Measurements from ENCODE around the gene EPB41L1.

DNA sequence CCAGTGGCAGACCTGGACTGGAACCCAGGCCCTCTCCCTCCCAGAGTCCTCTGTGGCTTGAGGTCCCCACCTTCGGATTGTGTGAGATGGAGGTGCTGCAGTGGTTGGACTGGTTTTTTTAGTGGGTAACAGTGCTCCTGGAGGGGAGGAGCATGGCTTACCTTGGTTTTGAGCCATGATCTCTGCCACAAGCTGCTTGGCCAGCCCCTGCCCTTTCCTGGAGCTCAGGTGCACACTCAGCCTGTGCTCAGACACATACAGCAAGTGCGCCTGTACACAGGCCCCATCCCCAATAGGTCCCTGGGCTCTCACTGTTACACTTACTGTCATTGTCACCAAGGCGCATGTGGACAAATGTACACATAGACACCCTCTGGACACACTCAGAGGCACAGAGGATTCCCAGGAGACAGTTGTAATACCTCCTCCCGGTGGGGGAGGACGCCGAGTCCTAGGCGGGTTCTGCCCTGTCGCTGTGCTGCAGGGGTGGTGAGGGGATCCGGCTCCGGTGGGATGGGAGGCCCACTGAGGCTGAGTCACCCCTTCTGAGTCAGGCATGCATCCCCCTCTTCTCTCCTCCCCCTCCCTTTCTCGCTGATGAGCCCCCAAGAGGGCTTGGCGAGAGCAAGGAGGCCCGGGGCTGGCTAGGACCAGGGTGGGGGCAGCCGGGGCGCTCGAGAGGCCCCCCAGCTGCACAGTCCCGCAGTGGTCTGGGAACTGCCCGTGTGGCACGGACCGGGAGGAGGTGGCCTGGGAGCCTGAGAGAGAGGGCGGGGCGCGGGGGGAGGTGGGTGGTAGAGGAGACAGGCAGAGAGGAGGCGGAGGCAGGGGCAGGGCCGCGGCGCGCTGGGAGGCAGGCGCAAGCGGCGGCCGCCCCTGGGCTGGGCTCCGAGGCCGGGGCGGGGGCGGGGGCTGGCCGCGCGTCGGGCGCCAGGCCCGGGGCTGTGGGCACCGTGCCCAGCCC, 522 bp upstream of the EPB41L1 start:
- TF ChIP-seq POLR2AphosphoS5 (IDR thresholded peaks at IDR 0.05; ENCODE audit: low read depth): no peak
- TF ChIP-seq, protein P1, sequence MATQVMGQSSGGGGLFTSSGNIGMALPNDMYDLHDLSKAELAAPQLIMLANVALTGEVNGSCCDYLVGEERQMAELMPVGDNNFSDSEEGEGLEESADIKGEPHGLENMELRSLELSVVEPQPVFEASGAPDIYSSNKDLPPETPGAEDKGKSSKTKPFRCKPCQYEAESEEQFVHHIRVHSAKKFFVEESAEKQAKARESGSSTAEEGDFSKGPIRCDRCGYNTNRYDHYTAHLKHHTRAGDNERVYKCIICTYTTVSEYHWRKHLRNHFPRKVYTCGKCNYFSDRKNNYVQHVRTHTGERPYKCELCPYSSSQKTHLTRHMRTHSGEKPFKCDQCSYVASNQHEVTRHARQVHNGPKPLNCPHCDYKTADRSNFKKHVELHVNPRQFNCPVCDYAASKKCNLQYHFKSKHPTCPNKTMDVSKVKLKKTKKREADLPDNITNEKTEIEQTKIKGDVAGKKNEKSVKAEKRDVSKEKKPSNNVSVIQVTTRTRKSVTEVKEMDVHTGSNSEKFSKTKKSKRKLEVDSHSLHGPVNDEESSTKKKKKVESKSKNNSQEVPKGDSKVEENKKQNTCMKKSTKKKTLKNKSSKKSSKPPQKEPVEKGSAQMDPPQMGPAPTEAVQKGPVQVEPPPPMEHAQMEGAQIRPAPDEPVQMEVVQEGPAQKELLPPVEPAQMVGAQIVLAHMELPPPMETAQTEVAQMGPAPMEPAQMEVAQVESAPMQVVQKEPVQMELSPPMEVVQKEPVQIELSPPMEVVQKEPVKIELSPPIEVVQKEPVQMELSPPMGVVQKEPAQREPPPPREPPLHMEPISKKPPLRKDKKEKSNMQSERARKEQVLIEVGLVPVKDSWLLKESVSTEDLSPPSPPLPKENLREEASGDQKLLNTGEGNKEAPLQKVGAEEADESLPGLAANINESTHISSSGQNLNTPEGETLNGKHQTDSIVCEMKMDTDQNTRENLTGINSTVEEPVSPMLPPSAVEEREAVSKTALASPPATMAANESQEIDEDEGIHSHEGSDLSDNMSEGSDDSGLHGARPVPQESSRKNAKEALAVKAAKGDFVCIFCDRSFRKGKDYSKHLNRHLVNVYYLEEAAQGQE (IDR thresholded peaks at IDR 0.05; ENCODE audit: insufficient replicate concordance, low read depth): no peak

All from HL-60 (cell line).